HPDE6-E6E7 (cell line): Measurements from ENCODE around the gene DNAJC25.
A peak's percentile ranks its signal among the peaks of the same experiment; 100 is the strongest.
"Not testable (repeated sequence)": the region's sequence is repeated elsewhere in the genome, so short reads cannot be mapped to it uniquely, and the experiment has no call there.

Experiments used
- DNase-seq: peaks from one replicate; pipeline ENCODE4 v3.0.0; 2011; ENCODE audit warnings: missing footprints; ENCODE audit errors: extremely low spot score

Gene DNAJC25

DNA sequence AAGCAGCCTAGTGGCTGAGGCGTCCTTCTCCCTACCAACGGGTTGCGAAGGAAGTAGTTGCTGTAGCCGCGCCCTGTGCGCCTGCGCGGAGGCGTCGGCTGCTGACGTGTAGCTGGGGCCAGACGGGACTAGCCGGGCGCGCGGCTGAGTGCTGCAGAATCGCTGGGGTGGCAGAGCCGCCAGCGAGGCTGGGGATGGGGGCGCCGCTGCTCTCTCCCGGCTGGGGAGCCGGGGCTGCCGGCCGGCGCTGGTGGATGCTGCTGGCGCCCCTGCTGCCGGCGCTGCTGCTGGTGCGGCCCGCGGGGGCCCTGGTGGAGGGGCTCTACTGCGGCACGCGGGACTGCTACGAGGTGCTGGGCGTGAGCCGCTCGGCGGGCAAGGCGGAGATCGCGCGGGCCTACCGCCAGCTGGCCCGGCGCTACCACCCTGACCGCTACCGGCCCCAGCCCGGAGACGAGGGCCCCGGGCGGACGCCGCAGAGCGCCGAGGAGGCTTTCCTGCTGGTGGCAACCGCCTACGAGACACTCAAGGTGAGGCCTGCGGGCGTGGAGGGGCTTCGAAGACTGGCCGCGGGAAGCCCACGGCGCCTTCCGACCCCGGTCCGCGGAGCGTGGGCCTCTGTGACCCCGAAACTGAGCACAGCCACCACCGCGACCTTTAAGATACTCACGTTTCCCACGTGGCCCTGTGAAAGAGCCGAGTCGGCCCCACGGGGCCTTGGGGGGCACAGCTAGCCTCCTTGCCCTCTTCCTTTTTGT lies at the start of gene DNAJC25:
DNAJC25 (plus strand) TSS at position 121 of the 758 bp plus-strand sequence; CDS start at position 195, 74 bp downstream.
- peak; percentile 100 for DNase-seq

DNA sequence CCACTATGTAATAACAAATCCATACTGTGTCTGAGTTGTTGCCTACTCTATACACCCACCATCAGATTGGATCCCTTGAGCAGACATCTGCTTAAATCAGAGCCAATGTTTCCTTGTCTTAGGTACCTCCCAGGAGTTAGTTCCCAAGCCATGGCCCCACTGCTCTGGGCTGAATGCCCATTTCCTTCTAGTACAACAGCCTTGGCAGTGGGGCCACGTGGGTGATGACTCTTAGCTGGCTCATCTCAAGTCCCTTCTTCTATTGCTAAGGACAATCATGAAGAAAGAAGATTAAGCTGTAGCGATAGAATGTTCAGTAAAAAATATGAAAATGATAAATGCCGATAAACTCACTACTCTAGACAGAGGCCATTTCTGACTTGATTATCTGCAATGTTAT lies 48.2 kb upstream of the DNAJC25 start:
- peak; percentile 23 for DNase-seq

DNA sequence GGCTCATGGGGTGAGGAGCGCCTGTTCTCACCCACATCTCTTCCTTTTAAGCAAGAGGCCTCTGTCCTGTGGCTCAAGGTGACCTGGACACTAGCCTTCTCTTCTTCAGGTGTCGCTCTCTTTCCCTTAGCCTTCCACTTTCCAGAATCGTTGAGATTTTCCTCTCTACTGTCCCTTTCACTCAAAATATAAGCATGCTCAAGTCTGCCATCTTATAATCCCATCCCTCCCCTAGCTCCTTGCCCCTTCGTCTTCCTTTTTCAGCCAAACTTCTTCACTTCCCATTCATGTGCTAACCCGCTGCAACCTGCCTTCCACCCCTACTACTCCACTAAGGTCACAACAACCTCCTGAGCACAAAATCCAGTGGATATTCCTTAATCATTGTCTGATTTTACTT lies 44.8 kb upstream of the DNAJC25 start:
- DNase-seq: no peak

GRCh38 chr9:111588846-111589245 lies 42.3 kb upstream of the DNAJC25 start:
- no peak for DNase-seq

DNA sequence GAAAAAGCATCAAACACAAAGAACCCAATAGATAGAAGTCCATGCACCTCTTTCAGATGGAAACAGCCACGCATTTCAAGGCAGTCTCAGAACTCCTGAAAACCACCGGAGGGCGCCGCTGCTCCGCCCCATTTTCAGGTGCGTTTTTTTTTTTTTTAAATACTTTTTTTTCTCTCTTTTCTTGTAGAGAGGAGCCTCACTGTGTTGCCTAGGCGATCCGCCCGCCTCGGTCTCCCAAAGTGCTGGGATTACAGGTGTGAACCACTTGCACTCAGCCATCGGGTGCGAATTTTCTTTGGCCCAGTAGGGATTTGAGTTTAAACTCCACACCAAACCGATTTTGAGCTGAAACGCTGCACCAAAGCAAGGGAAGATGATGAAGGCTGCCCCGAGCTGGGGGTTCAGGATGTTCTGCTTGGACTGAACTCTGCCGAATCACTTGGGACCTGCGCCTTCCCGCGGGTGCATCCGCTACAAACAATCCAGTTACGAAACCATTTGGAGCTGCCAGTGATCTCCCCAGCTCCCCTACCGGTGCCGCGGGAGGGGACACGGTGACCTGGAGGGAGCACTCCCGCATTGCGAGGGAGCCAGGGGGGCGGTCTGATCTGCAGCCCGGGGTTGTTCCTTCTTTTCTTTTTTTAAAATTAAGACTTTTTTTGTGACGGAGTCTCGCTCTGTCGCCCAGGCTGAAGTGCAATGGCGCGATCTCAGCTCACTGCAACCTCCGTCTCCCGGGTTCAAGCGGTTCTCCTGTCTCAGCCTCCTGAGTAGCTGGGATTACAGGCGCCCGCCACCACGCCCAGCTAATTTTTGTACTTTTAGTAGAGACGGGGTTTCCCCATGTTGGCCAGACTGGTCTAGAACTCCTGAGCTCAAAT lies 33.0 kb upstream of the DNAJC25 start:
- DNase-seq: peak; percentile 55

DNA sequence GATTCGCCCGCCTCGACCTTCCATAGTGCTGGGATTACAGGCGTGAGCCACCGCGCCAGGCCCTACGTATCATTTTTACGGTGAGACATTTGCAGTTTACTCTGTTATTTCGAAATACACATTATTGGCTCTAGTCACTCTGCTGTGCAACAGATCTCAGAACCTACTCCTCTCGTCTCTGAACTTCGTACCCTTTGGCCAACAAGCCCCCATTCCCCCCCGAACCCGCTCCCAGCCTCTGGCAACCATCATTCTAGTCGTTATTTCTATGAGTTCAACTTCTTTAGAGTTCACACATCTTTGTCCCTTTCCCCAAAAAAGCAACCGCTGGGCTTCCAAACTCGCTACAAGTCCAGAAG lies 32.4 kb upstream of the DNAJC25 start:
- DNase-seq: peak; percentile 12

DNA sequence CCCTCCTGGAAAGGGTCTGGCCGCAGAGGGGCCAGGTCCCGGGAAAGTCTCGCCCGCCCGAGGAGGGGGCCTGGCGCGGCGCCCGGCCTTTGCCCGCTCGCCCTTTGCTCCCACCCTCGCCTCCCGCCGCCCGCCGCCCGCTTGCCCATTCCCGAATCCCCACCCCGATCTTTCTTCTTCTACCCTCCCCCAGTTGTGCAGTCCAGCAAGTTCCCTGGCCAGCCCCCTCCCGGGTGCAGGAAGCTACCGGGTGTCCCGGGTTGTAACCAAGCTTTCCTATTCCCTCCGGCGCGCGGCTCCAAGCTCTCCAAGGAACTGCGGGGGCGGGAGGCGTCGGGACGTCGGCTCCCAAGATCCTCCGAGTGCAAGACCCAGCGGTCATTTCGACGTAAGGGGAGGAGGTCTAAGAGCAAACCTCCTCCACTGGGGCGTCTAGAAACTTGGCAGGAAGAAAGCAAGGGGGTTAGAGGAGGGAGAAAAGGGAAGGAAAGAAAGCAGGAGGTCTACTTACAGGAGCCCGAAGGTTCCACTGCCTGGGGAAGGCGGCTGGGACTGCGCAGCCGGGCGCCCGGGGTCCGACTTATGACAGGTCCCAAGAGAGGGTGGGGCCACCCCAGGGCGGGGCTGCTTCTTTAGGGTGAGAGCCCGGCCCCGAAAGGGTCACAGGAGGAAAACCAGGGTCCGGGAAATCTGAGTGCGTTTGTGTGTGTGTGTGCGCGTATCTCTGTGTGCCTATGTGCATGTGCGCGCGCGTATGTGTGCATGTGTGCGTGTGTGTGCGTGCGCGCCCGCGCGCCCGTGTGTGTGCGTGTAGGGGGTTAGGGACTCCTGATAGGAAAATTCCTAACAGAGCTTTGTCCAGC lies 31.8 kb upstream of the DNAJC25 start, which contains the start of gene PTGR1:
PTGR1 (minus strand) TSS at position 556 of the 863 bp plus-strand sequence. CDS start 2,225 bp downstream, outside the sequence.
- DNase-seq: peak; percentile 61

DNA sequence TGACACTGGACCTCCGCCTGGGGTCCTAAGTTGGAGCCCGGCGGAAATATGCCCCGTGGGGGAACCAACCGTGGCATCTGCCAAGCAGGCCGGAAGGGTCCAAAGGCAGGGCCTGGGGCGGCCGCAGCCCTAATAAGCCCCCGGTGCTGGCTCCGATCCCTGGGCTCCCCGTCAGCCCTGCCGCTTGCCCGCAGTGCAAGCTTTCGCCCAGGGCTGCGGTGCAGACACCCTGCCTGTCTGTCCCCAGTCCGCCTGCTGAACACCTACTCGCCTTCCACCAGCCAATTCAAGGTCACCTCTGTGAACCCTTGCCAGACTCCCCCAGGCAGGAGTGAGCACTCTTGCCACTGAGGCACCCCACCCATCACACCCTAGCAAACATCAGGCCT lies 31.2 kb upstream of the DNAJC25 start:
- no peak for DNase-seq

- peak; percentile 21 for DNase-seq
Observed at GRCh38 chr9:111601237-111602018, 29.7 kb upstream of the DNAJC25 start.

- DNase-seq: no peak
Observed at GRCh38 chr9:111603041-111603440, 28.1 kb upstream of the DNAJC25 start.

- DNase-seq: no peak
Observed at GRCh38 chr9:111604054-111604615, 27.0 kb upstream of the DNAJC25 start.

DNA sequence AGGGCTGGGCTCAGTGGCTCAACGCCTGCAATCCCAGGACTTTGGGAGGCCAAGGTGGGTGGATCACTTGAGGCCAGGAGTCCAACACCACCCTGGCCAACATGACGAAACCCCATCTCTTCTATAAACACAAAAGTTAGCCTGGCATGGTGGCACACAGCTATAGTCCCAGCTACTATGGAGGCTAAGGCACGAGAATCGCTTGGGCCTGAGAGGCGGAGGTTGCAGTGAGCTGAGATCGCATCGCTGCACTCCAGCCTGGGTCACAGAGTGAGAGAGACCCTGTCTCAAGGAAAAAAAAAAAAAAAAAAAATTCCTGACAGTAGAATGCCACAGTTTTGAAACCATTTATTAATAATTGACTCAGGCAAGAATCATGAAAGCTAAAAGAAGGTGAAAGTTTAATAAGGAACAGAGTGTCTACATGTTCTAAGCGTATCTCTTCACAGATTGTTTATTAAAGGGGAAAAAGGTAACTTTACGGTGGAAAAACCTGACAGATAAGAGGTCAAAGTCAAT lies 26.0 kb upstream of the DNAJC25 start:
- DNase-seq: no peak

GRCh38 chr9:111610149-111610548 lies 21.0 kb upstream of the DNAJC25 start:
- no peak for DNase-seq

DNA sequence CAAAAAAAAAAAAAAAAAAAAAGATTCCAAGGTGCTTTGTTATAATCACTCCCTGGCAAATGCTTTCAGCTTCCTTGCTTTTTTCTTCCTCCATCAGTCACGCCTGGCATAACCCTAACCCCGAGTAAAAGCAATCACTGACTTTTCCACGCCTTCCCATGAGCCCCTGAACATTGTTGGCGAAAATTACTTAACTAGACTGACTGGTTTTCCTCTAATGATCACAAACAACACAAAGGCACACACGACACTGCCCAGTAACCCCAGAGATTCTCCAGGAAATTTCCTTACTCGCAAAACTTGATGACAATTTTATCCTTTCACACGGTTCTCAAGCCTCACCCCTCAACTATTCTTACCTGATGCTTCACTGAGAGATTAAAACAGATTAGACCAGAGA lies 20.3 kb upstream of the DNAJC25 start:
- no peak for DNase-seq

- no peak for DNase-seq
Observed at GRCh38 chr9:111613436-111614040, 17.6 kb upstream of the DNAJC25 start.

GRCh38 chr9:111615928-111616327 lies 15.2 kb upstream of the DNAJC25 start:
- DNase-seq: no peak

GRCh38 chr9:111617349-111617748 lies 13.8 kb upstream of the DNAJC25 start:
- not testable (repeated sequence) for DNase-seq

- no peak for DNase-seq
Observed at GRCh38 chr9:111621895-111622480, 9.1 kb upstream of the DNAJC25 start.

- DNase-seq: no peak
Observed at GRCh38 chr9:111622626-111623025, 8.5 kb upstream of the DNAJC25 start.
